Measurements from ENCODE around the gene PDE1A.
"Not testable (repeated sequence)": the region's sequence is repeated elsewhere in the genome, so short reads cannot be mapped to it uniquely, and the experiment has no call there.

The PDE1A gene

GRCh38 chr2:182351427-182351826, 75.4 kb downstream of the PDE1A start:
- no peak for FAIRE-seq

- no peak for FAIRE-seq
Measured at GRCh38 chr2:182349268-182349667, 77.6 kb downstream of the PDE1A start.

- FAIRE-seq: no peak
Measured at GRCh38 chr2:182345384-182345783, 81.5 kb downstream of the PDE1A start.

GRCh38 chr2:182330451-182331305, 96.2 kb downstream of the PDE1A start:
- FAIRE-seq: no peak

DNA sequence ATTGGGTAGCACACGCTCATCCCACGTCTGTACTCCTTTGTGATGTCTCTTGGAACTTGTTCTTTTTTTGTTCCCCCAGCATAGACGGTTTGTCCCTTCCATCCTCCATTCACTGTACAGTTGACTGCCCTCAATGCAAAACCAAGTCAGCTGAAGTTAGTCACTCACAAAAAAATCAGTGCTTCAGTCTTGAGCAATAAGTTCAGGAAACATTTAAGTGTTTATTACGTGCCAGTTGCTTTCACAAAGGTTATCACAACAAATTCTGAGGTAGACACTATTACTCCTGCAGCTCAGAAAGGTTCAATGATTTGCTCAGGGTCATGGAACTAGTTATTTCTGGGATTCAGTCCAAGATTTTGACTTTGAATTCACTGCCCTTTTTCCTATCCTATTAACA, 102.2 kb downstream of the PDE1A start:
- FAIRE-seq: no peak

DNA sequence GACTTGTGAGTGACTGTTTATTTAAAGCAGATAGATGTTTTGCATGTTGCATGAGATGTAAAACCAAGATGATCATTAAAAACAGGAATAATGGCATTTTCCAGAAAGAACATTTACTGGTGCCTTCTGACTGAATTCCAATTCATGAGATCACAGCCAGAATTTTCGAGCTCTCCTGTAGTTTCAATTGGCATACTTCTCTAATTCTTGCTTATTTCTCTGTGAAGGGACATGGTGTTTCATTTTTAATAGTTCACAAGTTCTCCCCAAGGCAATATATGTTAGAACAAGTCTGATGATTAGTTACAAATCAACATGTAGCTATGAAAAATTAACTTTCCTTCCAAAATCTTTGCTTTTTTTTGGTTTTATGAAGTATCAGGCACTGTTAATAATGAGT, 105.7 kb downstream of the PDE1A start:
- FAIRE-seq: no peak

GRCh38 chr2:182319556-182320505, 107.0 kb downstream of the PDE1A start:
- no peak for FAIRE-seq

DNA sequence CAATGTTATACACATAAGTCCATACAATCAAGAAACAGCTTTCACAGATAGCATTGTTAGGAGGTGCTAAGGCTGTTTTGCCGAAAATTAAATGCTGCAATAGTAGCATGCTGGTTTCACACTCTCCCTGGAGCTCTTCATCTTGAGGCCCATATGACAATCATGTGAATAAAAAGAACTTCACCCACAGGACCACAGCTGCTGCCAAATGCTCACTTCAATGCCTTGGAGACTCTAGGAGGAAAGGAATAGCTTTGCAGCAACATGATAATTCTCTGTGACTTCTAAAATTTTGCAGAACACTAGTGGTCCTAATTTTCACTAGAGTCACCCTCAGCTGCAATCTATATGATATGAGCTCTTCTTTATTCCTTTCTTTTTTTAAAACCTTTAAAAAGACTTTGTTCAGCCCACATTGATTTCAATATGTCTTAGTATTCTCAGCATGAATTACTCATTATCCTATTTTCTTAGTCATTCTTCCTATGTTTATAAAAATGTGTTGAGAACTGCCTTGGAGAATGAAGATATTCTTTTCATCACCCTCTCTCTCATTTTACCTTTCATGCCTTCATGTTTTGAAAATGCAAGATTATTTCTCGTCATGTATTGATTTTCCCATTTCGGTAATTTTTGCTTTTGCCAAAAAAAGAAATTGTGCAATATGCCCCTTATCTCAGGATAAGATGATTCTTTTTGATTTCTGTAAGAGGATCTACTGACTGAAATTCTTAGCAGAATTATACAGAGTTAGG, 108.2 kb downstream of the PDE1A start:
- no peak for FAIRE-seq

DNA sequence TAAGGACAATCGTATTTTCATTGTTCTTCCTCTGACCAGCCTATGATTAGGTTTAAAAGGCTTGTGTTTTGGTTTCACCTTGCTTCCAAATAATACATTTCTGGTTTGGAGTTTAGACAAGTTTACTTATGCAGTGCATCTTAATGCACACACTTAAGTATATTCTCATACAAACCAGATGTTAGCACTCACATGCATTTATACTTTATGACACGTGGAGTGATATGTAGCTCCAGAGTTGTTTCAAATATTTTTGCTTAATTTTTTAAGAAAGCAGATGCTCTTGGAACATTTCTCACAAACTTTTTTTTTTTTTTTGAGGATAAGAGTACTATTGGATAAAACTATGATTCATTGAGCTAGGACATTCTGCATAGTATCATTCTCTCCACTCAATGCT, 109.9 kb downstream of the PDE1A start:
- no peak for FAIRE-seq

- FAIRE-seq: no peak
Measured at GRCh38 chr2:182302972-182303371, 123.9 kb downstream of the PDE1A start.

DNA sequence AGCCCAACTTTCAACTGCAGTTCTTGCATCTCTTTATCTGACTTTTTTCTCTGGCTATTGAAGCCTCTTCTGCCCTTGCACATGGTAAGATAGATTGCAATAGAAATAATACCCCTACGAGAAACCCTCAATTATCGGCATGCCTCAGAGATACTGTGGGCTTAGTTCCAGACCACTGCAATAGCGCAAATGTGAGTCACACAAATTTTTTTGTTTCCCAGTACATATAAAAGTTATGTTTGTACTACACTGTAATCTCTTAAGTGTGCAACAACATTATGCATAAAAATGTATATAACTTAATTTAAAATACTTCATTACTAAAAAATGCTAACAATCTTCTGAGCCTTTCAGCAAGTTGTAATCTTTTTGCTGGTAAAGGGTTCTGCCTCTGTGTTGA, 124.7 kb downstream of the PDE1A start:
- no peak for FAIRE-seq

GRCh38 chr2:182301093-182301492, 125.7 kb downstream of the PDE1A start:
- FAIRE-seq: no peak

DNA sequence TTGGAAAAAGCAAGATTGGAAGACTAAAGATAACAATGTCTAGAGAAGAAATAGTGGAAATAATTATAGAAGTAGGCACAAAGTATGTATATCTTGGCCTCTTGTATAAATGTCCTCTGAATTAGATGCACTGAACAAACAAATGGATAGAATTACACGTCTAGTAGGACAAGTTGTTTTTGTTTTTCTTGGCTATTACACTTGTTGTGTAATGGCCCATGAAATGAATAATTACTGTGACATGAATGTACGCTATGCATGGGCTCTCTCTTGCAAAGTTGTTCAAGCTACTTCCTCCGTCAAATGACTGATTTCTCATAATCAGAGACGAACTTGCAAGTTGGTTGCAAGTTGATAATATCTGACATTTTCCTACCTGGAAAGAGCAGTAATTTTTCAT, 126.2 kb downstream of the PDE1A start:
- FAIRE-seq: no peak

GRCh38 chr2:182299632-182300031, 127.2 kb downstream of the PDE1A start:
- FAIRE-seq: no peak

- no peak for FAIRE-seq
Measured at GRCh38 chr2:182298456-182298855, 128.4 kb downstream of the PDE1A start.

DNA sequence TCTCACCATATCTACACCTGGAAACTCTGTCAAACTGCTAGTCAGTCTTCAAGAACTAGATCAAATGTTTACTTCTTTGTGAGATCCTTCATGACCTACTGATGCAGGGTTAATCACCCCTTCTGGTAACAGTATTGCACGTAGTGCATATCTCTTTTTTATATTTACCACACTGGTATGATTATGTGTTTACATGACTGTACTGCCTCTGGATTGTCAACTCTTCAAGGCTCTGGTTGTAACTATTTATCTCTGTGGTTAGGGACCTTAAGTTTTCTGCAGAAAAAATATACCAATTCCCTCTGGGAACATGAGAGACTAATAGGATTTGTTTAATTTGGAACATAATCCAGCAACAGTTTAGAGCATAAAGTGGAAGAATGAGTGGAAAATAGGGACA, 135.5 kb downstream of the PDE1A start:
- FAIRE-seq: no peak

GRCh38 chr2:182283512-182283911, 143.3 kb downstream of the PDE1A start:
- FAIRE-seq: no peak

DNA sequence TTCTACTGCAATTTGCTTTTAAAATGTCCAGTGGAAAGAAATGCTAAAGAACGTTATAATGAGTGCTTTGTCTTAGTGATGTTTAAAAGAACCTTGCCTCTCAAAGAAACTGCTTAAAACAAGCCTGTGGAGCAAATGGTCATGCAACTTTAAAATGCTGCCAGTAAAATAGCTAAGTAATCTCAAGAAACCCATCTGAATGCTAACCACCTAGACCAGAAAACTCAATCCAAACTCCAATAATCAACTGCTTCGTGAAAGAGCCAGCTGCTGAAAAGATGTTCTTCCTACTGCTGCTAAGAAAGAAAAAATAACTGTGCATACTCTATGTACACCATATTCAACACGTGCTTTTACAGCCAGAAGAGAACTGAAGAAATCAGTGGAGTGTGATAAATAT, 145.6 kb downstream of the PDE1A start:
- FAIRE-seq: no peak

DNA sequence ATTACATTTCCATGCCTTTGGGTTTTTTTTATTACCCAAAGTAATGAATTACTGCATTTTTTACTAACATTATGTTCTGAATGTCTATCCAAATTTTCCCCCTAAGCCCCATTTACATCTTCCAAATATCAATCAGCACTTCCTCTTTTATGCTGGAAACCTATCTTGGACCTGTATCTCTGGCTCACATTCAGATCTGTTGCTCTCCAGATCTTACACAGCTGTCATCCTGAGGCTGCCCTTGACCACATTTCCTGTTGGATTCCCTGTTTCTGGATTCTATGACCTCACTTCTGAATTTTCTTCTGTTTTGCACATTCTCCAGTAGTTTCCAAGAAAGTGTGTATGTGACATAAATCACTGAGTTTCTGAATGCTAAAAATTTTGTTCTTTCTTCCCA, 146.7 kb downstream of the PDE1A start:
- FAIRE-seq: no peak

DNA sequence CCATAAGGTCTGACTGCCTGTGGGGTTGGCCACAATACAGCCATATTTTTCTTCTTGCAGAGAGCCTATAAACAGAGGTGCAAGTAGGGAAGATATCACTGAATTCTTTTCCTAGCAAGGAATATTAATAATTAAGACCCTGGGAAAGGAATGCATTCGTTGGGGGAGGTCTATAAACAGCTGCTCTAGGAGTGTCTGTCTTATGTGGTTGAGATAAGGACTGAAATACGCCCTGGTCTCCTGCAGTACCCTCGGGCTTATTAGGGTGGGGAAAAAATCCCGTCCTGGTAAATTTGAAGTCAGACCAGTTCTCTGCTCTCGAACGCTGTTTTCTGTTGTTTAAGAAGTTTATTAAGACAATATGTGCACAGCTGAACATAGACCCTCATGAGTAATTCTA, 150.2 kb downstream of the PDE1A start:
- not testable (repeated sequence) for FAIRE-seq

DNA sequence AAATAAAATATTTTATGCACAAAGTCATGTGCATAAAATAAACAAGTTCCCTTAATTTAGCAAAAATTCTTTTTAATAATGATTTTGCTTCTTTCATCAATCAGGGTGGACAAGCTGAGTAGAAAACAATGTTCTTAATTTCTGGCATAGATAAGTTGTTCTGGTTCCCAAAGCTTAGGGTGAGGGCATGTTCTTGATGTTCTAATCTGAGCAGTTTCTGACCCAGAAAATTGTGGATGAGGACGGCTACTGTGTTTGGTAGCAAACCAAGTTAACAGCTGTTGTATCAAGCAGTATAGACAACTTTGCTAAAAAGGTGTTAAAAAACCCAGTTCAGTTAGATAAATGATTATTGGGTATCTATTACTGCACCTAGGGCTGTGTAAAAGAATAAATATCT, 158.9 kb downstream of the PDE1A start:
- no peak for FAIRE-seq

- FAIRE-seq: no peak
Measured at GRCh38 chr2:182266909-182267308, 159.9 kb downstream of the PDE1A start.

GRCh38 chr2:182265718-182266117, 161.1 kb downstream of the PDE1A start:
- FAIRE-seq: no peak

Measured in TTC549 (cell line).